GM21528 (cell line): ENCODE measurements around the gene LEP.

Source experiments
- ATAC-seq: cut with Tn5 transposase; IDR thresholded peaks from one replicate; pipeline ENCODE4 v1.9.1; 2021; ENCODE audit warnings: mild to moderate bottlenecking, moderate library complexity; ENCODE audit not compliant: unreplicated experiment, low FRiP score

The LEP gene

DNA sequence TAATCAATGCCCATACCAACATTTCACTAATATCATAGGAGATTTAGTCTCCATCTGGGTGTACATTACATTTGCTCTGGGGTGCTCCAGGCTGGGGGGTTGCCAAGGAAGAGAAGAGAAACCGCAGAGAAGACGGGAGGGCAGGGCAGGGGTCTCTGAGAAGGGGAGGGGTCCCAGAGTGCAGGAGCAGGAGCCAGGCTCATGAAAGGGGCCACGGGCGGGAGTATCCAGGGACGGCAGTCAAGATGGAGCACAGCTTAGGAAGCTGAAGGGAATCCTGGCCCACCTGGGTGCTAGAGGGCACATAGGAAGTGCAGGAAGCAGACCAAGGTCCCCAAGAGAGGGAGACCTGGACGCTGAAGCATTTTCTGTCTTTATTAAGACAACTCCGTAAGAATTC lies 2.2 kb downstream of the LEP start:
- no peak for ATAC-seq

DNA sequence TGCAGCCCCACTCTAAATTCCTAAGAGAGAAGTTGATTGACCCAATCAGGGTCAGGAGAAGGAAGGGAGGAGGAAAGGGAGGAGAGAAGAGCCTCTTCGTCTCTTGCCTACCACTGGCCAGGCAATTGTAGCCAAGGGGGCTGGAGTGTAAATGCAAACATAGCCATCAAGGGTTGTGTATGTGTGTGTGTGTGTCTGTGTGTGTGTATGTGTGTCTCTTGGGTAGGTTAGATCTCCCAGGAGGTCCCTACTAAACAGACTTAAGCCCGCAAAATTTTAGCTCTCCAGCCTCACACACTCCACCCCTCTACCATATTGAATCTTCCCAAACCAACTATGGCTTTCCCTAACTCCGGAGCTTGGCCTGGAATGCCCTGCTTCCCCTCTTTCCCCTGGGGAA lies 3.8 kb downstream of the LEP start:
- ATAC-seq, result no peak

DNA sequence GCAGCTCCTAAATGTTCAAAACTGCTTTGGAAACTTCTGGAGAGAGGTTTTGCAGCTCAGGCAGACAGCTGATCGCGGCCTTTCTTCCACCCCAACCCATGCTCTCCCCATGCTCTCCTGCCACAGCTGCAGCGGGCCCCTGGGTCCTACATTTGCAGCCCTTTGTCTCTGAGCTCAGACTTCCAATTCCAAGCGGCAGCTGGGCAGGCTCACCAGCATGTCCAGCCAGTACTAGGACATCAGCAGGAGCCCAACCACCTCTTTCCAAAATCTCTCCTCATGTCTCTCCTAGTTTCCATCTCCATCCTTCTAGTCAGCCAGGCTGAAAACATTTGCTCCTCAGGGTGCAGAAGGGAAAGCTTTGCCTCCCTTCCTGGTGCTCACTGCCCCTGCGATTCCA lies 6.0 kb downstream of the LEP start:
- no peak for ATAC-seq

DNA sequence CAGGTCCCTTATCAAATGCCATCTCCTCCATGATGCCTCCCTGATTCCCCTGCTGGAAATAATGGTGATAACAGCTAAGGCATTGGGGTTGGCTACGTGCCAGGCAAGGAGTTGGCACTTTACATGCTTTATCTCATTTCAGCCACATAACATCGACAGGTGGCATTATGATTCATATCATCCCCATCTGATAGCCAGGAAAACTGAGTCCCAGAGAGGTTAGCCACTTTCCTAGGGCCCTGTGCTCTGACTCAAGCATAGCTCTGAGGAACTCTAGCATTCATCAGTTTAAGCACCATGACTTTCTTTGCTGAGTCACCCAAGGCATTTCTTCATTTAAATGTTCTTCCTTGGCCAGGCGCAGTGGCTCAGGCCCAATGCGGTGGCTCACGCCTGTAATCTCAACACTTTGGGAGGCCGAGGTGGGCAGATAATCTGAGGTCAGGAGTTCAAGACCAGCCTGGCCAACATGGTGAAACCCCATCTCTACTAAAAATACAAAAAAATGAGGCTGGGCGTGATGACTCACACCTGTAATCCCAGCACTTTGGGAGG lies 6.6 kb downstream of the LEP start:
- no peak for ATAC-seq

GRCh38 chr7:128251337-128251736 lies 10.3 kb downstream of the LEP start:
- ATAC-seq, result no peak

- ATAC-seq, result no peak
Measured at GRCh38 chr7:128253701-128254100, 12.6 kb downstream of the LEP start.

- no peak for ATAC-seq
Measured at GRCh38 chr7:128254470-128254869, 13.4 kb downstream of the LEP start.

- no peak for ATAC-seq
Measured at GRCh38 chr7:128255271-128255670, 14.2 kb downstream of the LEP start.

- ATAC-seq, result no peak
Measured at GRCh38 chr7:128257458-128257857, 16.4 kb downstream of the LEP start.

GRCh38 chr7:128259131-128260061 lies 18.3 kb downstream of the LEP start:
- no peak for ATAC-seq

- ATAC-seq, result no peak
Measured at GRCh38 chr7:128260069-128260795, 19.2 kb downstream of the LEP start.

DNA sequence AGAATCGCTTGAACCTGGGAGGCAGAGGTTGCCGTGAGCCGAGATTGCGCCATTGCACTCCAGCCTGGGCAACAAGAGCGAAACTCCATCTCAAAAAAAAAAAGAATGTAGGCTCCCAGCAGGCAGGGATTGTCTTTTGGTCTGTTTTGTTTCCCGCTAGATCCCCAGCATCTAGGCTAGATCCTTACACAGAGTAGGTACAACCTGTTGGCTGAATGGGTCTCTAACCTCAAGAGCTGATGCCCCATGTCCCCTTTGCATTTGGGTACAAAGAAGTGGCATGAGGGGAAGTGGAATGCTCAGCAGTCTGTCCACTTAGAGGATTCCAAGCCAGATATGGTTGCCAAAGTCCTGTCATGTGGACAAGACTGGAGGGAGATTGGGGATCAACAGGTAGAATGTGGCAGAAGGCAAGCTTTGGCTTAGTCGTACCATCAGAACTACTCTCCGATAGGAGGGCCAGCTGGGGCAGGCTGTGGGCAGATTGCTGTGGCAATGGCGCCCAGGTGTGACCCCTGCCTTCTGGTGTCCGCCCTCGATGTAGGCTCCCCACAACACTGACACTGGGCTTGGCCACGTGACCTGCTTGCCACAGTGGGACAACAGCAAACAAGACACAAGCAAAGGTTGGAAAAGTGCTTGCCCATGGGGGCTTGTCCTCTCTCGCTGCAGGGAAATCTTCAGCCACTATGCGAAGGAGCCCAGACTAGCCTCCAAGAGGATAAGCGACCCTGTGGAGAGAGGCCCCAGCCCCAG lies 21.4 kb downstream of the LEP start:
- ATAC-seq, result no peak

DNA sequence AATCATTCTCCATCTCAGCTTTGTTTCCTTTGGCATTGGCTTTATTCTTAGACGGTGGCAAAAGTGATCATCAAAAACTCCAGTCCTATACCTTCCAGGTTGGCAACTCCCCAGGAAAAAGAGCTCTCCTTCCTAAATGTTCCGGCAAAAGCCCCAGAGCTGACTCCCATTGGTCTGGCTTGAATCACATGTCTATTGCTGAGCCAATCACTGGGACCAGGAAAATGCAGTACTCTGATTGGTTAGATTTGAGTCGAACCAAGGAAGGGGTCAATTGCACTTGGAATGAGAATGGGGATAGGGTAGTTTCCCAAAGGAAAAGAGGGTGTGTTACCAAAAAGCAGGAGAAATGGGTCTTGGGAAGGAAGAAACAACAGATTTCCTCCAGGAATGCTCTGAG lies 22.3 kb downstream of the LEP start:
- no peak for ATAC-seq

DNA sequence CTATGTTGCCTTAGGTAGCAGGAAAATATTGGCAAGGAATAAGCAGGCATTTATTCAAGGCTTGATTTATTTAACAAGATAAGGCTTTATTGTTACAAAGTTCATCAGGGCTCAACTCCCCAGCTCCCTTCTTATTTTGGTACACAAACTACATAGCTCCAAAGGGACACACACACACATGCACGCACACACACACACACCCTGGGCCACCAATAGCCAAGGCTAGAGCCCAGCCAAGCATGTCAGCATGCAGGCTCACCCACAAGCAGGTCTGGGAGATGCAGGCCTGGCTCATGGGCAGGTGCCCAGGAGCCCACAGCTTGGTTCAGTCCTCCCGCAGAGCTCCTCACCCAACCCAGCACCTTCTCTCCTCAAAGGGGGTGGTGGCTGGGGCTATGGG lies 23.4 kb downstream of the LEP start:
- no peak for ATAC-seq

- no peak for ATAC-seq
Measured at GRCh38 chr7:128265156-128265905, 24.3 kb downstream of the LEP start.

DNA sequence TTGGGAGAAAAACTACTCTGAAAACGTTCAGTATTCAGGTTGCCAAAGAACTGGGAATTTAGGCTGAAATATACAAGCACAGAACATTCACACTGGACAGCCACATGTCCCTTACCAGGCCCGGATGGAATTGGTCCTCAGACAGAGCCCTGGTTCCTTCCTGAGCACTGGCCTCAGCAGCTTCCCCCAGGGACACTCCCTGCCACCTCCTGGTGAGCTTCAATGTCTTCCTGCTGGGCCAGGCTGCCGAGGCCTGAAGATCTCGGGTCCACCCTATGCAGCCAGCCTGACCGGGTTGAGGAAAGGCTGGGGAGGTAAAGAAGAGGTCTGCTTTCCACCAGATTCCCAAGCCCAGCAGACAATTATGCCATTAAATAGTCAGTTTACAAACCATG lies 24.8 kb downstream of the LEP start:
- no peak for ATAC-seq

DNA sequence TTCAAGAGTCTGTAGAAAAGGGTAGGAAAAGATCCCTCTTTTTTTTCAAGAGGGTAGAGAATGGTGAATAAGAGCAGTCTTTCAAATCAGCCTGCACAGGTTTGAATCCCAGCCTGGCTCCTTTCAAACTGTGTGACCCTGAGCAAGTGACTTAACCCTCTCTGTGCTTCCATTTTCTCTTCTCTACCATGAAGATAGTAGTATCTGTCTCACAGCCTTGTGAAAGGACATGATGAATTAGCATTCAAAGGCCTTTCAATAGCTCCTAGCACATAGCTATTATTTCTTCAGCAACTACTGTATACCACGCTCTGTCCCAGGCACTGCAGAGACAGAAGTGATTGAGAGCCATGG lies 25.4 kb downstream of the LEP start:
- ATAC-seq, result no peak

- no peak for ATAC-seq
Measured at GRCh38 chr7:128266883-128267594, 26.0 kb downstream of the LEP start.

- no peak for ATAC-seq
Measured at GRCh38 chr7:128267595-128267924, 26.5 kb downstream of the LEP start.

GRCh38 chr7:128268233-128268632 lies 27.2 kb downstream of the LEP start:
- ATAC-seq, result no peak
